SJSA1 (cell line): Measurements from ENCODE around the gene PPRC1. TPM values are rescaled to one million over a fixed set of nuclear protein-coding genes. Genes with fewer than 3 reads are reported as not detected.

ENCODE experiments used
- DNase-seq, 2 experiments: peaks; one replicate each; pipeline ENCODE4 v3.0.0-alpha.2; 2015 to 2020; ENCODE audit warnings: low spot score in 2 of 2, low read depth in 1 of 2
- H3K27ac ChIP-seq: fragments of 250-450 bp; sonication (Bioruptor Pico); 2 replicates; pipeline ENCODE4 v1.5.1; 2020; ENCODE audit warnings: mild to moderate bottlenecking, moderate library complexity
- H3K27me3 ChIP-seq: fragments of 250-450 bp; sonication (Bioruptor Pico); replicated peaks from 2 replicates; pipeline ENCODE4 v1.5.1; 2020; ENCODE audit warnings: mild to moderate bottlenecking, moderate library complexity
- H3K36me3 ChIP-seq: fragments of 250-450 bp; sonication (Bioruptor Pico); 2 replicates; pipeline ENCODE4 v1.5.1; 2020; ENCODE audit warnings: mild to moderate bottlenecking
- H3K4me1 ChIP-seq: fragments of 250-450 bp; sonication (Bioruptor Pico); replicated peaks from 2 replicates; pipeline ENCODE4 v1.6.1; 2021; ENCODE audit warnings: mild to moderate bottlenecking
- H3K4me3 ChIP-seq: fragments of 250-450 bp; sonication (Bioruptor Pico); 2 replicates; pipeline ENCODE4 v1.5.1; 2020; ENCODE audit warnings: mild to moderate bottlenecking
- H3K9me3 ChIP-seq: fragments of 250-450 bp; sonication (Bioruptor Pico); replicated peaks from 2 replicates; pipeline ENCODE4 v1.5.1; 2020; ENCODE audit warnings: mild to moderate bottlenecking
- total RNA-seq: library from RNA; depleted of rRNA; stranded (reverse); fragments of >200 nt; shearing (Covaris generic); gene quantifications from 2 replicates; pipeline ENCODE4 v1.2.3, GENCODE V29; 2014; rRNA removed

Gene PPRC1, protein sequence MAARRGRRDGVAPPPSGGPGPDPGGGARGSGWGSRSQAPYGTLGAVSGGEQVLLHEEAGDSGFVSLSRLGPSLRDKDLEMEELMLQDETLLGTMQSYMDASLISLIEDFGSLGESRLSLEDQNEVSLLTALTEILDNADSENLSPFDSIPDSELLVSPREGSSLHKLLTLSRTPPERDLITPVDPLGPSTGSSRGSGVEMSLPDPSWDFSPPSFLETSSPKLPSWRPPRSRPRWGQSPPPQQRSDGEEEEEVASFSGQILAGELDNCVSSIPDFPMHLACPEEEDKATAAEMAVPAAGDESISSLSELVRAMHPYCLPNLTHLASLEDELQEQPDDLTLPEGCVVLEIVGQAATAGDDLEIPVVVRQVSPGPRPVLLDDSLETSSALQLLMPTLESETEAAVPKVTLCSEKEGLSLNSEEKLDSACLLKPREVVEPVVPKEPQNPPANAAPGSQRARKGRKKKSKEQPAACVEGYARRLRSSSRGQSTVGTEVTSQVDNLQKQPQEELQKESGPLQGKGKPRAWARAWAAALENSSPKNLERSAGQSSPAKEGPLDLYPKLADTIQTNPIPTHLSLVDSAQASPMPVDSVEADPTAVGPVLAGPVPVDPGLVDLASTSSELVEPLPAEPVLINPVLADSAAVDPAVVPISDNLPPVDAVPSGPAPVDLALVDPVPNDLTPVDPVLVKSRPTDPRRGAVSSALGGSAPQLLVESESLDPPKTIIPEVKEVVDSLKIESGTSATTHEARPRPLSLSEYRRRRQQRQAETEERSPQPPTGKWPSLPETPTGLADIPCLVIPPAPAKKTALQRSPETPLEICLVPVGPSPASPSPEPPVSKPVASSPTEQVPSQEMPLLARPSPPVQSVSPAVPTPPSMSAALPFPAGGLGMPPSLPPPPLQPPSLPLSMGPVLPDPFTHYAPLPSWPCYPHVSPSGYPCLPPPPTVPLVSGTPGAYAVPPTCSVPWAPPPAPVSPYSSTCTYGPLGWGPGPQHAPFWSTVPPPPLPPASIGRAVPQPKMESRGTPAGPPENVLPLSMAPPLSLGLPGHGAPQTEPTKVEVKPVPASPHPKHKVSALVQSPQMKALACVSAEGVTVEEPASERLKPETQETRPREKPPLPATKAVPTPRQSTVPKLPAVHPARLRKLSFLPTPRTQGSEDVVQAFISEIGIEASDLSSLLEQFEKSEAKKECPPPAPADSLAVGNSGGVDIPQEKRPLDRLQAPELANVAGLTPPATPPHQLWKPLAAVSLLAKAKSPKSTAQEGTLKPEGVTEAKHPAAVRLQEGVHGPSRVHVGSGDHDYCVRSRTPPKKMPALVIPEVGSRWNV (N-terminal part only)
- total RNA-seq = 17.8 and 18.2 TPM in 2 replicates

DNA sequence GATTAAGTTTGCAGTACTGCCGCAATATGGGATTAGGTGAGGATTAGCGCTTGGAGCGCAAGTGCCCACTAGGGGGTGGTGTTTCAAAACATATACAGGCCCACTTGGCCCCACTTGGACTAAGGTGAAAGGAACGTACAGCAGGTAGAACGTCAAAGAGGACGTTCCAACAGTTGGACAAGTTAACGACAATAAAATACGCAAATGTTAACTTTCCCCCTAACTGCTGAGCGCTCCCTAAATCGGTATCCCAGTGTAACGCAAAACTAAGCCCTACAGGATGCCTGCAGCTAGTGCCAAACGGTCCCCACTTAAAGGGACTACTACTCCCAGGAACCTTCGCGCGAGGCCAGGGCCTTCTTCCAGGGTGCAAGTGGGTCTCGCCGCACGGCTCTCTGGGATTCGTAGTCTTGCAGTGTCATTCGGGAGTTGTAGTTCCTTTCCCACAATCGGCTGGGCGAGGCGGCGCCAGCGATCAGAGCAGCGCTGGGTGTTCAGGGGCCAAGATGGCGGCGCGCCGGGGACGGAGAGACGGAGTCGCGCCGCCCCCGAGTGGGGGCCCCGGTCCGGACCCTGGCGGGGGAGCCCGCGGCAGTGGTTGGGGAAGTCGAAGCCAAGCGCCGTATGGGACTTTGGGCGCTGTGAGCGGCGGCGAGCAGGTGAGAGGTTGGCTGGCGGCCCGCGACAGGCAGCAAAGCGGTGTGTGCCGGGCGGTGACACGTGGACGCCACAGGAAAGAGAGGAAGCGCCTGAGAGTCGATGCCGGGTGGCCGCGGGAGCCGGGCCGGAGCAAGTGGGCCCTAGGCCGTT lies at the start of gene PPRC1:
PPRC1 (plus strand) TSS at position 478 of the 810 bp plus-strand sequence; CDS start at position 507, 29 bp downstream.
- H3K27ac ChIP-seq = peak within 1 kb of the TSS; percentile 80
- H3K4me1 ChIP-seq = peaks cover 33% of the 10 kb centered on the region
- H3K4me3 ChIP-seq = peak within 1 kb of the TSS; percentile 76
- no peaks in the 10 kb centered on the region for H3K27me3 ChIP-seq
- peak; percentile 99 for DNase-seq
- H3K9me3 ChIP-seq = no peaks in the 10 kb centered on the region
- H3K36me3 ChIP-seq = peaks cover 35% of the 10 kb centered on the region

DNA sequence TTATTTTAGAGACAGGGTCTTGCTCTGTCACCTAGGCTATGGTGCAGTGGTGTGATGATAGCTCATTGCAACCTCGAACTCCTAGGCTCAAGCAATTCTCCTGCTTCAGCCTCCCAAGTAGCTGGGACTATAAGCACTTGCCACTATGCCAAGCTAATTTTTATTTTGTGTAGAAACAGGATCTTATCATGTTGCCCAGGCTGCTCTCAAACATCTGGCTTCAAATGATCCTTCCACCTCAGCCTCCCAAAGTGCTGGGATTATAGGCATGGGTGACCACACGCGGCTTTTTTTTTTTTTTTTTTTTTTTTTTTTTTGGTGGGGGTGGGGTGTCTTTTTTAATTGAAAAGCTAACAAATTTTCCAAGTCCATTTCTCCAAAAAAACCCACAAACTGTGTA lies 49.3 kb upstream of the PPRC1 start:
- Histone ChIP-seq H3K4me1 (no peaks in the 10 kb centered on the region), H3K4me3 (no peak overlapping the region), H3K27me3 (no peaks in the 10 kb centered on the region), H3K27ac (no peak overlapping the region), H3K36me3 (no peaks in the 10 kb centered on the region), H3K9me3 (no peaks in the 10 kb centered on the region)
- DNase-seq = no peak

DNA sequence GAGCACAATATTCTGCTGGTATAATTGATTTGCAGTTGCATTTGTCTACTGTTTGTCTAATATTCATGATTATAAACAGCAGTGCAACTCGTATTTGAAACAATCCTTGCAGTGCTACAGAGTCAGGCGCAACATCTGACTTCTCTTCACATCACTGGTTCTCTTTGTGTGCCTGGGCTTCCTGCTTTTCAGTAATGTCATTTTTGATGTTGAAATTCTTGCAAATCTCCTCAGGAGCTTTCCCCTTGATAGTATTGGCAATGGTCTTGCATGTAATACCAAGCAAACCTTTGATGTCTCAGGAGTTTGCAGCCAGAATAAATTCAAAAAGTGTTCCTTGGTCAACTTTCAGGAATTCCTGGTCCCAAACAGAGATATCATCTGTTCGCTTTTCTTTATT lies 47.5 kb upstream of the PPRC1 start:
- Histone ChIP-seq H3K4me1 (no peaks in the 10 kb centered on the region), H3K27me3 (no peaks in the 10 kb centered on the region)

DNA sequence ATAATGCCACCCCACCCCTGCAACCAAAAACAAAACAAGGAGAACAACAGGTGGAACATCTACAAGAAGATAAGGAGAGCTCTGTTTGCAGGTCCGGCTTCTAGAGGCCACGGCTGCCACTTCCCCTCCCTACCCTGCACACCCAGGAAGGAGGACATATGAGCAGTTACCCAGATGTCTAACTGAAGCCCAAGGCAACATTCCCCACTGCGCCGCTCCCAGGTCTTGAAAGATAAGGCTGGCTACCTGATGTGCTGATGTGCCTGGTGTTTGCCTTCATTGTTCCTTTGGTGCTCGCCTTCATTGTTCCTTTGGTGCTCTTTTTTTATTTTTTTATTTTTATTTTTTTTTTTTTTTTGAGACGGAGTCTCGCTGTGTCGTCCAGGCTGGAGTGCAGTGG lies 46.6 kb upstream of the PPRC1 start:
- DNase-seq = no peak
- no peaks in the 10 kb centered on the region for H3K9me3 ChIP-seq
- H3K4me3 ChIP-seq = no peak overlapping the region

More for the DNA sequence above, 47.5 kb upstream of the PPRC1 start:
- no peak for DNase-seq
- Histone ChIP-seq H3K9me3 (no peaks in the 10 kb centered on the region), H3K27ac (no peak overlapping the region), H3K4me3 (no peak overlapping the region), H3K36me3 (no peaks in the 10 kb centered on the region)

DNA sequence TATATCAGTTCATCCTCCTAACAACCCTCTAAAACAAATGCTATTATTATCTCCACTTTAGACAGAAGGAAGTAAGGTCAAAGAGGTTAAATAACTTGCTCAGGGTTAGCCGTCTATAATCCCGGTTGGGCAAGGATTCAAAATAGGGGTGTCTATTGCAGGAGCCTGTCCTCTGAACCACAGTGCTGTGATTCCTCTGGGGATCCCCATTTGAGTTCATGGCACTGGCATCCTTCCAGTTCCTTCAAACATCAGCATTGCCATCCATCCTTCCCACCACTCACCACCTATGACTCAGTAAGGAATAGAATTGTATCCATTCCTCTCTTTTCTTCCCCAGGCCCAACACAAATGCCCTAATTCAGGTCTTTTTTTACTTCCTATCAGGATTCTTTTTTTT lies 42.1 kb upstream of the PPRC1 start:
- Histone ChIP-seq H3K27me3 (no peaks in the 10 kb centered on the region), H3K4me1 (no peaks in the 10 kb centered on the region), H3K4me3 (no peak overlapping the region), H3K36me3 (no peaks in the 10 kb centered on the region), H3K9me3 (no peaks in the 10 kb centered on the region), H3K27ac (no peak overlapping the region)
- DNase-seq = no peak

More for the DNA sequence above, 46.6 kb upstream of the PPRC1 start:
- no peaks in the 10 kb centered on the region for H3K36me3 ChIP-seq
- H3K27me3 ChIP-seq = no peaks in the 10 kb centered on the region
- no peak overlapping the region for H3K27ac ChIP-seq
- H3K4me1 ChIP-seq = no peaks in the 10 kb centered on the region

DNA sequence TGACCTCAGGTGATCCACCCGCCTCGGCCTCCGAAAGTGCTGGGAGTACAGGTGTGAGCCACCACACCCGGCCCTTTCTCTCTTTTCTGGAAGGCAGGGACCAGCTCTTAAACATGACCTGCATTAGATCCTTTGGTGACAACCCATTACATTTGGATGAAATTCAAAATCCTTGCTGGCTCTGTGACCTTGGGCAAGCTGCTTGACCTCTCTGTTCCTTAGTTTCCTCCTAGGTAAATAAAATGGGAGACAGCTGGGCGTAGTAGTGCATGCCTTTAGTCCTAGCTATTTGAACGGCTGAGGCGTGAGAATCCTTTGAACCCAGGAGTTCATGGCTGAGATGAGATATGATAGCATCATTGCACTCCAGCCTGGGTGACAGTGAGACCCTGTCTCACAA lies 36.4 kb upstream of the PPRC1 start:
- no peak for DNase-seq
- Histone ChIP-seq H3K4me1 (no peaks in the 10 kb centered on the region), H3K9me3 (no peaks in the 10 kb centered on the region), H3K4me3 (no peak overlapping the region), H3K27ac (no peak overlapping the region), H3K27me3 (no peaks in the 10 kb centered on the region), H3K36me3 (no peaks in the 10 kb centered on the region)

DNA sequence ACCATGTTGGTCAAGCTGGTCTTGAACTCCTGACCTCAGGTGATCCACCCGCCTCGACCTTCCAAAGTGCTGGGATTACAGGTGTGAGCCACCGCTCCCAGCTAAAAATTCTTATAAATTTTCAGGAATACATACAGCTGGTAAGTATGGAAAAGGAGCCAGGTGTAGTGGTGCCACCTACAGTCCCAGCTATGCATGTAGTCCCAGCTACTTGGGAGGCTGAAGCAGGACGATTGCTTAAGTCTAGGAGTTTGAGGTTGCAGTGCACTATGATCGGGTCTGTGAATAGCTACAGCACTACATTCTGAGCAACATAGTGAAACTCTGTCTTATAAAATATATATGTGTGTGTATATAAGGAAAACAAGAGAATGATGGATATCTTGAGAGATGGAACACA lies 31.7 kb upstream of the PPRC1 start:
- no peak for DNase-seq
- H3K9me3 ChIP-seq = no peaks in the 10 kb centered on the region
- H3K4me3 ChIP-seq = no peak overlapping the region
- no peaks in the 10 kb centered on the region for H3K4me1 ChIP-seq
- H3K27ac ChIP-seq = no peak overlapping the region
- 0 out of 2 replicates have a peak, but pooled peaks cover 4% of the 10 kb centered on the region for H3K36me3 ChIP-seq
- no peaks in the 10 kb centered on the region for H3K27me3 ChIP-seq

DNA sequence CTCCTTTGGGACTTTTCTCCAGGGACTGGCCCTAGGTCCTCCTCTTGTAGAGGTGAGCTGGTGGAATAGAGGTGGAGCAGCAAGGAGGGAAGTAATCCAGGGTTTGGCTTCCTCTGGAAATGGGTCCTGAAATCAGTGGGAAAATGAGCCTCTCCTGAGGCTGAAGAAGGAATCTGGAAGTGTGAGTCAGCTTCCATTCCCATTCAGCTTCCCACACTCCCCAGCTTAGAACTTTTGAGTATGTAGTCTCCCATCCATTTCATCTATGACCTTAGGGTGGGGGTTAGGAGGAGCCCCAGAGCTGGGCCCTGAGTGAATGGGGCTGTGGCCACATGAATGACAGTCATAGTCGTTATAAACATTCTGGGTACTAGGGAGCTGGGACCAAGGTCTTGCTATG lies 30.4 kb upstream of the PPRC1 start:
- Histone ChIP-seq H3K27ac (no peak overlapping the region), H3K27me3 (no peaks in the 10 kb centered on the region), H3K36me3 (0 out of 2 replicates have a peak, but pooled peaks cover 10% of the 10 kb centered on the region), H3K4me1 (no peaks in the 10 kb centered on the region), H3K9me3 (no peaks in the 10 kb centered on the region), H3K4me3 (no peak overlapping the region)
- no peak for DNase-seq

DNA sequence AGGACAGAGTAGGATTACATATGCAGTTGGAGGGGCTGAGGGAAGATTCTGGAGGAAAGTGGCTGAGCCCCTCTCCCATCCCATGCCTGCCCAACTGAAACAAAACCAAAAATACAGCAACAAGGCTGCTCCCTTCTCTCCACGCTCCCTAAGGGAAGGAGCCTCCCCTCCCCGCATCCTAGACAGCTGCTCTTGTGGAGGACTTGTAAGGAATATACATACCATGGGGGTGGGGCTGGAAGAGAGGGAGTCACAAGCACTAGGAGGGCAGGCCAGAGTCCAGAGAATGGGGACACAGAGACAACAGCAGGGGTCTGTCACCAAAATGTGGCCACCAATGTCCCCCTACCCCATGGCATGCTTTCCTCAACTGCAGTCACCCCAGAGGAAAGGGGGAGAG lies 25.8 kb upstream of the PPRC1 start:
- Histone ChIP-seq H3K4me1 (peaks cover under 1% of the 10 kb centered on the region; the same call in 1 of the 2 replicates), H3K27ac (no peak overlapping the region), H3K36me3 (peaks cover 53% of the 10 kb centered on the region), H3K27me3 (no peaks in the 10 kb centered on the region), H3K9me3 (no peaks in the 10 kb centered on the region), H3K4me3 (no peak overlapping the region)
- DNase-seq = no peak

DNA sequence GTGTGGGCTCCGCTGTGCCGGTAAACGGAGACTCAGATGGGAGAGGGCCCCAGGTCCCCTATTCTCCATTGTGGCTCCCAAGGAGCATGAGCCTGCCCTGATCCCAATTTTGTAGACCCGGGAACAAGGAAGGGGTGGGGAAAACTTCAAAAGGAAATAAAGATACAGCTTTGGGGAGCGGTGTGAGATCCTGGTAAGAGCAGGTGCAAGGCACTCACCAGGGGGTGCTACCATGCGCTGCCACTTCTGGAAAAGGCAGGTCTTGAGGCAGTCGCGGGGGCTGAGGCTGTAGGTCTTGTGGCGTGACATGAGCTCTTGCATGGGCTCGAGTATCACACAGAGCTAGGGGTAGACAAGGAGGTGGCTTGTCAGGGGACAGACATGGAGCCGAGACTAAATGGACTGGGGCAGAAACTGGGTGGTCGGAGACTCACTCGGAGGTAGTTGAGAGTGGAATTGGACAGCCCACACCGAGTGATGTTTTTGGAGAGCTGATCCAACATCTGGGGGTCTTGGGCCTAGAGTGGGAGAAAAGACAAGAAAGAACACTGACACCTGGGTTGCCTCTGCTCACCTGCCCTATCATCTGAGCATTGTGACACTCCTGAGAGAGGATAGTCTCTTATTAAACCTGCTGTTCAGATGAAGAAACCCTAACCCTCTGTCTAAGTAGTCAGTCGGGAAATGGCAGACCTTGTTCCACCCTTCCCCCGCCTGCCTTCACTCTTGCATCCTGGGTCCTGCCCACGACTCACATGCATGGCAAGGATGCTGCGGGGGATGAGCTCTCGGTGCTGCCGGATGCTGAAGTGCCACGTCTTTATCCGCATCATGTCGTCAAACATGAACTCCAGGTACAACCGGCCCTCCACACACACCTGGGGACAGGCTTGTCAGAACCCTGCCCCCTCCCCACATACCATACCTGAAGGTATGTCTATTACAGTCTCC lies 23.4 kb upstream of the PPRC1 start:
- H3K4me1 ChIP-seq = peaks cover 23% of the 10 kb centered on the region
- no peak overlapping the region for H3K4me3 ChIP-seq
- H3K27me3 ChIP-seq = no peaks in the 10 kb centered on the region
- H3K27ac ChIP-seq = no peak overlapping the region
- no peaks in the 10 kb centered on the region for H3K9me3 ChIP-seq
- no peak for DNase-seq
- peaks cover 59% of the 10 kb centered on the region for H3K36me3 ChIP-seq

DNA sequence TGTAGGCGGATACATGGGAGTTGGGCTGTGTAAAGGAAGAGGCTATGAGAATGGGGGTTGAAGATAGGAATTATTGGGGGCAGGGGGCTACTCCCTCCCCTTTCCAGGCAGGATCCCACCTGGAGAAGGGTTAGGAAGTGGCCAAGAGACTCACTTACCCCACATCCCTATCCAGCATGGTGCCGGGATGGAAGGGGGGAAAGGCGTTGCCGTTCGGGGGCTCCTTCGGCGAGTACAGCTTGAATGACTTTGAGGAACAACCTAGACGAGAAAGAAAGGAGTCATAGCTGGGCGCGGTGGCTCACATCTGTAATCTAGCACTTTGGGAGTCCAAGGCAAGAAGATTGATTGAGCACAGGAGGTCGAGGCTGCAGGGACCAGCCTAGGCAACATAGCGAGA lies 21.6 kb upstream of the PPRC1 start:
- Histone ChIP-seq H3K27me3 (no peaks in the 10 kb centered on the region), H3K27ac (no peak overlapping the region), H3K9me3 (no peaks in the 10 kb centered on the region), H3K4me3 (no peak overlapping the region), H3K4me1 (peaks cover 36% of the 10 kb centered on the region), H3K36me3 (peaks cover 54% of the 10 kb centered on the region)
- DNase-seq = no peak
